ENCODE results near the gene ANKFN1. TPM values are rescaled to one million over a fixed set of nuclear protein-coding genes. Genes with fewer than 3 reads are reported as not detected.
"Not testable (repeated sequence)": the region's sequence is repeated elsewhere in the genome, so short reads cannot be mapped to it uniquely, and the experiment has no call there.

Gene ANKFN1
- total RNA-seq, 1 donor from 2014 or later = not detected

GRCh38 chr17:56392321-56392720 lies 239.0 kb downstream of the ANKFN1 start:
- ATAC-seq = no peak
- no peak for DNase-seq
- intact Hi-C loops (cut with micrococcal nuclease) = no loop called here

DNA sequence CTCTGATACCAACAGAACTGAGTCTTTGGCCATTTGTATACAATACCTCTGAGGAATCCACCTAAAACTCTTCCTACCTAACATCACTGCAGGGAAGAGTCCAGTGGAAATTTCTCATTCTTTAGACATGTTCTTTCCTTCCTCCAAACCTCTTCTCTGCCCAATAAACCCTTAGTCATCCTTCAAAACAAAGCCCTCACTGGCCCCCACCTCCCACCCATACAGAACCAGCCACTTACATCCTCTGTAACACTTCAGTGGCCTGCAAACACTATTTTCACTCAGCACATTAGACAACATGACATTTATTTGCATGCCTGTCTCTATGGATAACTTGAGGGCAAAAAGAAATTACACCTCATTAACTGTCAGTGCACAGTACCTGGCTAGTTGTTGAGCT lies 239.9 kb downstream of the ANKFN1 start:
- intact Hi-C loops (cut with micrococcal nuclease) = no loop called here
- no peak for ATAC-seq
- DNase-seq = no peak

- ATAC-seq = no peak
- intact Hi-C loops (cut with micrococcal nuclease) = no loop called here
Measured at GRCh38 chr17:56395787-56396186, 242.5 kb downstream of the ANKFN1 start.

DNA sequence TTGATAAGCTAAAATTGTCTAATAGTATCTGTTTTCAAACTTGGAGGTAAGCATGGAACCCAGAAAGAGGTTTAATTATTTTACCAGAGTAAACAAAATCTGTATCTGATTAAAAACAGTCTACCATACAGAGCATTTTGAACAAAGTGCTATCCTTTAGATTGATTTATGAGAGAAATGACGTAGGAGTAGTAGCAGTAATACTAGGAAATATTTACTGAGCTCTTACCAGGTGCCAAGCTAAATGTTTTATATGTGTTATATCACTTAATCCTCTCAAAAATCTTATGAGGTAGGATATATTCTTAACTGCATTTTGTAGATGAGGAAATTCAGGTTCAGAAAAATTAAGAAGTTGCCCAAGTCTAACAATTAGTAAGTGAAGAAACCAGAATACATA lies 253.8 kb downstream of the ANKFN1 start:
- intact Hi-C loops (cut with micrococcal nuclease) = no loop called here
- ATAC-seq (no peak), DNase-seq (no peak)

More at GRCh38 chr17:56395787-56396186, 242.5 kb downstream of the ANKFN1 start:
- DNase-seq = no peak

DNA sequence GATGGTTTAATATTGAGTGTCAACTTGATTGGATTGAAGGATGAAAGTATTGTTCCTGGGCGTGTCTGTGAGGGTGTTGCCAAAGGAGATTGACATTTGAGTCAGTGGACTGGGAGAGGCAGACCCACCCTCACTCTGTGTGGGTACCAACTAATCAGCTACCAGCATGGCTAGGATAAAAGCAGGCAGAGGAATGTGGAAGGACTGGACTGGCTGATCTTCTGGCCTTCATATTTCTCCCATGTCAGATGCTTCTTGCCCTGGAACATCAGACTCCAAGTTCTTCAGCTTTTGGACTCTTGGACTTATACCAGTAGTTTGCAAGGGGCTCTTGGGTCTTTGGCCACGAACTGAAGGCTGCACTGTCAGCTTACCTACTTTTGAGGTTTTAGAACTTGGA lies 259.1 kb downstream of the ANKFN1 start:
- DNase-seq; intact Hi-C loops (cut with micrococcal nuclease); ATAC-seq: not testable (repeated sequence)

GRCh38 chr17:56416682-56417351 lies 263.5 kb downstream of the ANKFN1 start:
- intact Hi-C loops (cut with micrococcal nuclease) = no loop called here
- ATAC-seq = no peak
- no peak for DNase-seq

GRCh38 chr17:56424005-56424404 lies 270.7 kb downstream of the ANKFN1 start:
- DNase-seq (no peak), ATAC-seq (no peak)
- intact Hi-C loops (cut with micrococcal nuclease) = no loop called here

DNA sequence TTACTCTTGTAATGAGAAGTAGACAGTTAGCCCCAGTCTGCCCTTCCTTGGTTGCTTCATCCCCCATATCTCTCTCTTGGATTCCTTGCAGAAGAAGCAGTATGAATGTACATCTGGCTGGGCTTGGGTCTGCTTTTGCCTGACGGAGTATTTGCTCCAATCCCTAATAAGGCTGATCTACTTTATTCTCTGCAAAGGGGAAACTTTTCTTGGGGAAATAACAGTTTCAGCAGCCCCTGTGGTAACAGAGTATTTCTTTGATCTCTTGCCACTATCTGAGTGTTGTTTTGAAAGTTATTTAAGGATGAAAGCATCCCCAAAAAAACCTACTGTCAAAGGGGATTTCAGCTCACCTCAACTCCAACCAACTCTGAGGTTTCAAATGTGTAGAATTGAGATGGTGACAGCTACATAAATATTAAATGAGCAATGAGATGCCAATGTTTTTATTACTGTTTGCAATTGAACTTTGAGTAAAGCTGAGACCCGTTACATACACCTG lies 271.3 kb downstream of the ANKFN1 start:
- ATAC-seq (no peak), DNase-seq (no peak)
- intact Hi-C loops (cut with micrococcal nuclease) = no loop called here

- ATAC-seq = no peak
- DNase-seq = no peak
- intact Hi-C loops (cut with micrococcal nuclease) = no loop called here
Measured at GRCh38 chr17:56425483-56425882, 272.2 kb downstream of the ANKFN1 start.

DNA sequence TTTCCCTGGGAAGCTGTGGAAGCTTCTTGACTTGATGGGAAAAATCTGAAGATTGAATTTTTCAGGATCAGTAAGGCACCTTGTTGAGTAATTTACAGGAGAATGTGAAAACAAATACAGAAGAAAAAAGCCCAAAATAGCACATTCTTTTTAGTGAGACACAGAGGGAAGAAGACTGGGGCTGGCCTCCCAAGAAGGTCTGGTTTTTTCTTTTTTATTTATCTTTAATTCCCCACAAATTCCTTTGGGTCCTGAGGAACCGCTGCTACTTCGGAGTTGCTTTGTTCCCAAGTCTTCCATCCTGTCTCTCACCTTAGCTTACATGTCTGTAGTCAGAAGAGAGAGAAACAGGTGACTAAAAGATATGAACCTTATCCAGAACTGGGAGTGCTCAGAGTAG lies 273.6 kb downstream of the ANKFN1 start:
- intact Hi-C loops (cut with micrococcal nuclease) = no loop called here
- no peak for ATAC-seq
- DNase-seq = no peak

GRCh38 chr17:56431736-56432135 lies 278.5 kb downstream of the ANKFN1 start:
- intact Hi-C loops (cut with micrococcal nuclease) = no loop called here
- ATAC-seq (no peak), DNase-seq (no peak)

DNA sequence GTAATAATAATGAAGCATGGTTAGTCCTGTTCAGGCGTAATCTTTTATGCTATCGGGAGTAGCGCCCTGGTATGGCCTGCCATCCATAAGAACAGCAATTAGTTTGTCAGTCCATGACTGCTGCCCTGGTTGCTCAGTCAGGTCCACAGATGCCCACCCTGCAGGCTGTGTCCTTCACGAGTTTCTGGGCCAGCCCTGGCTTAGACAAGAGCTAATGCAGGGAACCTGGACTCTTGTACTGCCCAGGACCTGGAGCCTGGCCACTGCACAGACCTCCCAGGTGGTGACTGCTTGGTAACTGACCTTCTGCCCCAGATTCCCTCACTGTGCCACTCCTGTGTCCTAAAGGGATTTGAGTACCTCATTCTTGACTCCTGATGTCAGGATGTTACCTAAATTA lies 279.2 kb downstream of the ANKFN1 start:
- DNase-seq (no peak), ATAC-seq (no peak)
- intact Hi-C loops (cut with micrococcal nuclease) = no loop called here

DNA sequence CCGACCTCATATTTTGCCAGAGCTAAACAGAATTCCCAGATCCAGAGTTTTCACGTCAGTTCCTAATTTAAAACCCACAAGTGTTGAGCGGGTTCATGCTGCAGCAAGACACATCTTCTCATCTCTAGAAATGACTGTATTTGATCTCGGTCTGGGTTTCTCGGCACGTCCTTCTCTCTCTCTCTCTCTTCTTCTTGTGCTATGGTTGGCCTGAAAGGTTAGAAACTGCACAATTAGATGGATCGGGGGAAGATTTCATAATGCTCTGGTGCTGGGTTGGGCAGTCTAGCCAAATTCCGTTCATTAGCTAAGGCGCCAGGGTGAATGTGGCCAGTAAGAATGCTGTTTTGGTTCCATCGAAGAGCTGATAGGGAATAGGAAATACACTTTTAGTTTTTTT lies 281.3 kb downstream of the ANKFN1 start:
- no peak for ATAC-seq
- DNase-seq = no peak
- intact Hi-C loops (cut with micrococcal nuclease) = no loop called here

GRCh38 chr17:56436142-56436541 lies 282.9 kb downstream of the ANKFN1 start:
- ATAC-seq (no peak), DNase-seq (no peak)
- intact Hi-C loops (cut with micrococcal nuclease) = no loop called here

DNA sequence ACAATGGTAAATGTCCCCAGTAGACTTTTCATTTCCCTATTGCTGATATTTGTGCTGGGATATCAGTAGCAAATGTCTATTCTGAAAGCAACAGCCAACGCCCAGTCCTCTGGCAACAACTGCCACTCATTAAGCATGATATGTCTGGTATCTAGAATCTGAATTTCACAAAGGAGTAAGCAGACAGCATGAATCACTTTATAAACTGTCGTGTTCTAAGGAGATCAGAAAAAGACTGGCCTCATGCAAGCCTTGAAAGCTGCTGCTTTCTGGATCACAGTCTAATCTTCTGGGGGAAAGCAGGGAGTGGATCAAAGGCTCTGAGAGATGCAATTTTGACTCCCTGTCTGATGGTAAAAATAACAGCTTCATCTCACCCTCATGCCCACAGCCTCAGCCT lies 287.1 kb downstream of the ANKFN1 start:
- no peak for DNase-seq
- intact Hi-C loops (cut with micrococcal nuclease) = no loop called here
- no peak for ATAC-seq

- intact Hi-C loops (cut with micrococcal nuclease) = no loop called here
- ATAC-seq = no peak
- DNase-seq = no peak
Measured at GRCh38 chr17:56441308-56441707, 288.0 kb downstream of the ANKFN1 start.

- intact Hi-C loops (cut with micrococcal nuclease) = no loop called here
Measured at GRCh38 chr17:56445692-56446411, 292.6 kb downstream of the ANKFN1 start.

GRCh38 chr17:56447171-56447570 lies 293.9 kb downstream of the ANKFN1 start:
- intact Hi-C loops (cut with micrococcal nuclease) = no loop called here
- DNase-seq (no peak), ATAC-seq (no peak)

More at GRCh38 chr17:56445692-56446411, 292.6 kb downstream of the ANKFN1 start:
- ATAC-seq (no peak), DNase-seq (no peak)

- intact Hi-C loops (cut with micrococcal nuclease) = no loop called here
Measured at GRCh38 chr17:56448371-56448770, 295.1 kb downstream of the ANKFN1 start.

GRCh38 chr17:56449176-56449575 lies 295.9 kb downstream of the ANKFN1 start:
- intact Hi-C loops (cut with micrococcal nuclease) = no loop called here
- ATAC-seq (no peak), DNase-seq (no peak)

More at GRCh38 chr17:56448371-56448770, 295.1 kb downstream of the ANKFN1 start:
- ATAC-seq = no peak
- DNase-seq = no peak

GRCh38 chr17:56451629-56452028 lies 298.4 kb downstream of the ANKFN1 start:
- intact Hi-C loops (cut with micrococcal nuclease) = no loop called here
- no peak for DNase-seq
- ATAC-seq = no peak

Data from left ventricle myocardium superior (tissue), 1 donor.